ENCODE data around the gene TIAM2. TPM values are rescaled to one million over a fixed set of nuclear protein-coding genes. Genes with fewer than 3 reads are reported as not detected.

The TIAM2 gene
- total RNA-seq, 1 experiment from 2014 or later = 3.8 TPM

DNA sequence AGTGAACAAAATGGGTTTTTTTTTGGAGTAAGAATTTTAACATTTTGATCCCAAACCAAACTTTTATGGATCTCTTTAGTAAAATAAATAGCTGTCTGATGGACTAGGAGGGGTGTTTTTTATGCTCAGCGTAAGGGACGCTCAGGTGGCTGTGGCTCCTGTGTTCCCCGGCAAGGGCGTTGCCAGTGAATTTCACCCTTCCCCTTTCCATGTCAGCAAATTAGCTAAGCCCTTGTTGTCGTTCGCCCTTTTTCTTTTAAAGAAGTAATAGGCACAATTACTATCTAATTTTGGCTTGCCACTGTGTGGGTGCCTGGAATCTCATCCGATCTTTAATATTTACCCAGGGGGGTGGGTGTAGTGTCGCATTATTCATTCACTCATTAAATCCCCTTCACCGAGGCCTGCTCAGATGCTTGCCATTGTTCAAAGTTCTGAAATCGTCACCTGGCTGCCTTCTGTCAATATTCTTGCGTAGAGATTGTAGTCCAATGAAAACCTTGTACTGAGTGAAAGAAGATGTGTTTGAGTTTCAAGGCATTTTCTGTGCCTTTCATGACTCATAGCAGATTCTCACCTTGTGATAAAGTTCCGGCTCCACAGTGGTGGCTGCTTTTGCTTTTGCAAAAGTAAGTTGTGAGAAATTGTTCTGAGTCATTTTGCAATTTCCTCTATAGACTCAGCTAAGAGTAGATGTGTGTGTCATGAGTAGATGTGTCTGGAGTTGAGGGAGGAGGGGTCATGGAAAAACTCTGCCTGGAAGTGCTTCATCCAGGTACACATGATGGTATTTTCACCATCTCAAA lies 228.7 kb downstream of the TIAM2 start:
- Histone ChIP-seq H3K36me3 (ENCODE audit: control insufficient read depth, insufficient read depth, low read length) (no peaks in the 10 kb centered on the region), H3K9me3 (no peaks in the 10 kb centered on the region; the same call in none of the 2 replicates), H3K4me3 (ENCODE audit: low read depth, low read length) (peak overlapping the region; percentile 29), H3K4me1 (peaks cover 17% of the 10 kb centered on the region), H3K27me3 (replicated peaks; ENCODE audit: control insufficient read depth, insufficient read depth, low read length) (no peaks in the 10 kb centered on the region)
- ChIA-PET POLR2A (interaction anchor here (0.7 kb wide), 1 partner anchor 24 kb away, joined by 3 read pairs; no protein-coding TSS in a partner anchor), CTCF (no interaction called here)
- Mint-ChIP-seq H3K4me1 (ENCODE audit: low read depth, unreplicated experiment) (peaks cover 19% of the 10 kb centered on the region), H3K27me3 (ENCODE audit: insufficient read depth, unreplicated experiment) (no peaks in the 10 kb centered on the region), H3K9me3 (ENCODE audit: unreplicated experiment) (no peaks in the 10 kb centered on the region), H3K36me3 (ENCODE audit: insufficient read depth, unreplicated experiment) (no peaks in the 10 kb centered on the region), H3K4me3 (ENCODE audit: unreplicated experiment) (peak overlapping the region; percentile 65), H3K27ac (ENCODE audit: unreplicated experiment) (peak overlapping the region; percentile 93)
- TSS peak; percentile 95 for BruUV-seq (replicated peaks)
- TF ChIP-seq, protein P1, sequence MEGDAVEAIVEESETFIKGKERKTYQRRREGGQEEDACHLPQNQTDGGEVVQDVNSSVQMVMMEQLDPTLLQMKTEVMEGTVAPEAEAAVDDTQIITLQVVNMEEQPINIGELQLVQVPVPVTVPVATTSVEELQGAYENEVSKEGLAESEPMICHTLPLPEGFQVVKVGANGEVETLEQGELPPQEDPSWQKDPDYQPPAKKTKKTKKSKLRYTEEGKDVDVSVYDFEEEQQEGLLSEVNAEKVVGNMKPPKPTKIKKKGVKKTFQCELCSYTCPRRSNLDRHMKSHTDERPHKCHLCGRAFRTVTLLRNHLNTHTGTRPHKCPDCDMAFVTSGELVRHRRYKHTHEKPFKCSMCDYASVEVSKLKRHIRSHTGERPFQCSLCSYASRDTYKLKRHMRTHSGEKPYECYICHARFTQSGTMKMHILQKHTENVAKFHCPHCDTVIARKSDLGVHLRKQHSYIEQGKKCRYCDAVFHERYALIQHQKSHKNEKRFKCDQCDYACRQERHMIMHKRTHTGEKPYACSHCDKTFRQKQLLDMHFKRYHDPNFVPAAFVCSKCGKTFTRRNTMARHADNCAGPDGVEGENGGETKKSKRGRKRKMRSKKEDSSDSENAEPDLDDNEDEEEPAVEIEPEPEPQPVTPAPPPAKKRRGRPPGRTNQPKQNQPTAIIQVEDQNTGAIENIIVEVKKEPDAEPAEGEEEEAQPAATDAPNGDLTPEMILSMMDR (IDR thresholded peaks at IDR 0.05; ENCODE audit: insufficient read depth in 1 of 2, low read depth in 1 of 2, low read length in 1 of 2, severe bottlenecking in 1 of 2, unreplicated experiment in 1 of 2) = no peak
- intact Hi-C loops (cut with micrococcal nuclease; ENCODE audit: unreplicated experiment) = loop anchor here (1.0 kb wide), 3 partner anchors 23 to 39 kb away; no protein-coding TSS in a partner anchor
- peak; percentile 58 to 67 for DNase-seq

DNA sequence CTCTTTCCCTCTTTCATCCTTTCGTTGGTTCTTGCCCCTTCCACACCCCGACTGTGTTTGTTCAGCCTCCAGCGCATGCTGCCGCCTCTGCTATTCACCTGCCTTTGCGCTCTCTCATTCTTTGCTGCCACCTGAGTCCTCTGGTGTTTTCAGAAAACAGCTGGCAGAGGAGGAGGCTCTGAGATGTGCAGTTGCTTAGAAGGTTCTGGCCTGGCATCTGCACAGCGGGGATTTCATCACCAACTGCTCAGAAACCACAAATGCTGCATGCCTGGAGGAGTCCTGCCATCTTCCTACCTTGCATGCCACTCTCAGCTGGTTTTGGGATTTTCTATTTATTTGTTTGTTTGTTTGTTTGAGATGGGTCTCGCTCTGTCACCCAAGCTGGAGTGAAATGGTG lies 229.5 kb downstream of the TIAM2 start:
- peaks cover 19% of the 10 kb centered on the region for H3K4me1 Mint-ChIP-seq (ENCODE audit: low read depth, unreplicated experiment)
- DNase-seq = no peak
- H3K4me3 Mint-ChIP-seq (ENCODE audit: unreplicated experiment) = peak overlapping the region; percentile 65
- no peaks in the 10 kb centered on the region for H3K27me3 Mint-ChIP-seq (ENCODE audit: insufficient read depth, unreplicated experiment)
- peaks cover 7% of the 10 kb centered on the region for H3K9me3 Mint-ChIP-seq (ENCODE audit: unreplicated experiment)
- H3K27ac Mint-ChIP-seq (ENCODE audit: unreplicated experiment) = peak overlapping the region; percentile 93
- POLR2A ChIA-PET = interaction anchor here (0.7 kb wide), 1 partner anchor 23 kb away, joined by 3 read pairs; no protein-coding TSS in a partner anchor
- no peaks in the 10 kb centered on the region for H3K36me3 Mint-ChIP-seq (ENCODE audit: insufficient read depth, unreplicated experiment)
- TF ChIP-seq, protein P1 (IDR thresholded peaks at IDR 0.05; ENCODE audit: insufficient read depth in 1 of 2, low read depth in 1 of 2, low read length in 1 of 2, severe bottlenecking in 1 of 2, unreplicated experiment in 1 of 2) = no peak
- Histone ChIP-seq H3K36me3 (ENCODE audit: control insufficient read depth, insufficient read depth, low read length) (no peaks in the 10 kb centered on the region), H3K4me1 (peaks cover 17% of the 10 kb centered on the region), H3K4me3 (ENCODE audit: low read depth, low read length) (no peak overlapping the region), H3K9me3 (no peaks in the 10 kb centered on the region; the same call in none of the 2 replicates), H3K27me3 (replicated peaks; ENCODE audit: control insufficient read depth, insufficient read depth, low read length) (no peaks in the 10 kb centered on the region)
- intact Hi-C loops (cut with micrococcal nuclease; ENCODE audit: unreplicated experiment) = loop anchor here (1.0 kb wide), 3 partner anchors 23 to 39 kb away; no protein-coding TSS in a partner anchor
- TSS peak; percentile 94 for BruUV-seq (replicated peaks)
- CTCF ChIA-PET = no interaction called here

DNA sequence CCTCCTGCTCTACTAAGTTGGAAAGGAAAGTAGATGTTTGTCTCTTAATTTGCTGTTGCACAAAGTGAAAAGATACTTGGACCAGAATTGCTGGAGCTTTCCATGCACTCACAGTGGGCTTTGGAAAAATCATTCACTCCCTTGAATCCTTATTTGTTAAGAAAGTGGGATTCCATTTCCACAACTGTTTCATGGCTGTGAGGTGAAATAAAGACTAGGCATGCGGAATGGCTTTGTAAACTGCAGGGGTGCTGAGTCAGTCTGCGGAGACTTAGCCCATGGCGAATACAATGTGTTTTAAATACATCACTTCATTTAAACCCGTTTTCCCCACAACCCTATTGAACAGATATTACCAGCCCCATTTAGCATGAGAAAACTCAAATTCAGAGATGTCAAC lies 231.9 kb downstream of the TIAM2 start:
- intact Hi-C loops (cut with micrococcal nuclease; ENCODE audit: unreplicated experiment) = no loop called here
- ChIA-PET CTCF (no interaction called here), POLR2A (no interaction called here)
- DNase-seq = no peak
- no peak overlapping the region for H3K4me3 ChIP-seq (ENCODE audit: low read depth, low read length)
- H3K4me1 Mint-ChIP-seq (ENCODE audit: low read depth, unreplicated experiment) = peaks cover 14% of the 10 kb centered on the region
- no peak overlapping the region for H3K4me3 Mint-ChIP-seq (ENCODE audit: unreplicated experiment)
- no peak overlapping the region for H3K27ac Mint-ChIP-seq (ENCODE audit: unreplicated experiment)
- TF ChIP-seq, protein P1 (IDR thresholded peaks at IDR 0.05; ENCODE audit: insufficient read depth in 1 of 2, low read depth in 1 of 2, low read length in 1 of 2, severe bottlenecking in 1 of 2, unreplicated experiment in 1 of 2) = no peak
- no peaks in the 10 kb centered on the region for H3K36me3 ChIP-seq (ENCODE audit: control insufficient read depth, insufficient read depth, low read length)
- H3K27me3 Mint-ChIP-seq (ENCODE audit: insufficient read depth, unreplicated experiment) = no peaks in the 10 kb centered on the region
- H3K27me3 ChIP-seq (replicated peaks; ENCODE audit: control insufficient read depth, insufficient read depth, low read length) = no peaks in the 10 kb centered on the region
- peaks cover 16% of the 10 kb centered on the region for H3K9me3 Mint-ChIP-seq (ENCODE audit: unreplicated experiment)
- peaks cover 17% of the 10 kb centered on the region for H3K4me1 ChIP-seq
- H3K9me3 ChIP-seq = no peaks in the 10 kb centered on the region; the same call in none of the 2 replicates
- H3K36me3 Mint-ChIP-seq (ENCODE audit: insufficient read depth, unreplicated experiment) = no peaks in the 10 kb centered on the region
- no TSS peak for BruUV-seq (replicated peaks)

Data from Caco-2 (cell line).